ENCODE results near the gene PREPL.

GRCh38 chr2:44364604-44365003 lies 3.3 kb upstream of the PREPL start:
- TF ChIP-seq EZH2phosphoT487 (IDR thresholded peaks at IDR 0.05; ENCODE audit: unreplicated experiment) (no peak), CREB1 (CRISPR knock-in tag; IDR thresholded peaks at IDR 0.05; ENCODE audit: low read depth) (no peak), CTCF (conservative IDR thresholded peaks at IDR 0.05; ENCODE audit: low read depth in 2 of 2) (no peak), REST (IDR thresholded peaks at IDR 0.05; ENCODE audit: unreplicated experiment) (no peak), ZNF331 (CRISPR knock-in tag; IDR thresholded peaks at IDR 0.05; ENCODE audit: low read depth) (no peak), ETS1 (IDR thresholded peaks at IDR 0.05) (no peak)
